SK-N-SH treated with all-trans-retinoic acid at 6 μM for 48 hours (cell line): ENCODE data around the gene MRTFA.

Source experiments
- ATAC-seq: fragments of 200-7000 bp; cut with Tn5 transposase; 3 replicates; pipeline ENCODE4 v1.9.1; 2020; ENCODE audit warnings: mild to moderate bottlenecking, moderate library complexity
- BACH2 ChIP-seq: fragments of 250-450 bp; sonication (Bioruptor Pico); IDR thresholded peaks from 2 replicates; pipeline ENCODE4 v1.9.0; 2021; ENCODE audit warnings: mild to moderate bottlenecking, borderline replicate concordance
- ESRRG ChIP-seq: fragments of 250-450 bp; sonication (Bioruptor Pico); IDR thresholded peaks from 2 replicates; pipeline ENCODE4 v1.6.1; 2021; ENCODE audit warnings: mild to moderate bottlenecking
- GLIS3 ChIP-seq: fragments of 250-450 bp; sonication (Bioruptor Pico); IDR thresholded peaks from 2 replicates; pipeline ENCODE4 v1.5.0; 2020; ENCODE audit warnings: mild to moderate bottlenecking, moderate library complexity
- ISL1 ChIP-seq: fragments of 250-450 bp; sonication (Bioruptor Pico); IDR thresholded peaks from 2 replicates; pipeline ENCODE4 v2.1.2; 2022; ENCODE audit warnings: mild to moderate bottlenecking, moderate library complexity
- OSR1 ChIP-seq: fragments of 250-450 bp; sonication (Bioruptor Pico); IDR thresholded peaks from 2 replicates; pipeline ENCODE4 v1.8.0; 2022; ENCODE audit warnings: moderate library complexity, mild to moderate bottlenecking, inconsistent platforms
- PPARA ChIP-seq: fragments of 250-450 bp; sonication (Bioruptor Pico); IDR thresholded peaks from 2 replicates; pipeline ENCODE4 v1.5.0; 2020; ENCODE audit warnings: mild to moderate bottlenecking, borderline replicate concordance
- RARB ChIP-seq: fragments of 250-450 bp; sonication (Bioruptor Pico); IDR thresholded peaks from 2 replicates; pipeline ENCODE4 v1.8.0; 2021; ENCODE audit warnings: mild to moderate bottlenecking, moderate library complexity
- SNAI2 ChIP-seq: fragments of 250-450 bp; sonication (Bioruptor Pico); IDR thresholded peaks from 2 replicates; pipeline ENCODE4 v1.5.0; 2020; ENCODE audit warnings: mild to moderate bottlenecking, moderate library complexity
- TCF4 ChIP-seq: fragments of 250-450 bp; sonication (Bioruptor Pico); IDR thresholded peaks from 2 replicates; pipeline ENCODE4 v1.8.0; 2021; ENCODE audit warnings: mild to moderate bottlenecking, moderate library complexity, borderline replicate concordance
- TOX ChIP-seq: fragments of 250-450 bp; sonication (Bioruptor Pico); IDR thresholded peaks from 2 replicates; pipeline ENCODE4 v1.8.0; 2021; ENCODE audit warnings: mild to moderate bottlenecking, moderate library complexity, borderline replicate concordance
- ZC3H10 ChIP-seq: fragments of 250-450 bp; sonication (Bioruptor Pico); IDR thresholded peaks from 2 replicates; pipeline ENCODE4 v1.5.1; 2021; ENCODE audit warnings: mild to moderate bottlenecking, moderate library complexity
- ZFP3 ChIP-seq: fragments of 250-450 bp; sonication (Bioruptor Pico); IDR thresholded peaks from 2 replicates; pipeline ENCODE4 v1.5.0; 2020; ENCODE audit warnings: mild to moderate bottlenecking, moderate library complexity
- ZFP30 ChIP-seq: fragments of 450-650 bp; formaldehyde crosslinking; IDR thresholded peaks from 2 replicates; pipeline ENCODE4 v1.5.0; 2022; ENCODE audit warnings: mild to moderate bottlenecking, moderate library complexity
- ZNF70 ChIP-seq: fragments of 450-650 bp; formaldehyde crosslinking; IDR thresholded peaks from 2 replicates; pipeline ENCODE4 v1.5.0; 2020; ENCODE audit warnings: mild to moderate bottlenecking, moderate library complexity
- ZNF8 ChIP-seq: fragments of 450-650 bp; formaldehyde crosslinking; IDR thresholded peaks from 2 replicates; pipeline ENCODE4 v1.5.0; 2020; ENCODE audit warnings: mild to moderate bottlenecking, moderate library complexity
- TF ChIP-seq, protein P1 (sequence below): fragments of 250-450 bp; sonication (Bioruptor Pico); IDR thresholded peaks from 2 replicates; pipeline ENCODE4 v1.5.1; 2021; ENCODE audit warnings: mild to moderate bottlenecking, moderate library complexity
- TF ChIP-seq, protein P2 (sequence below): fragments of 250-450 bp; sonication (Bioruptor Pico); IDR thresholded peaks from 2 replicates; pipeline ENCODE4 v1.5.0; 2020; ENCODE audit warnings: mild to moderate bottlenecking, moderate library complexity
- TF ChIP-seq, protein P3 (sequence below): fragments of 250-450 bp; sonication (Bioruptor Pico); IDR thresholded peaks from 2 replicates; pipeline ENCODE4 v1.8.0; 2021; ENCODE audit warnings: low read depth, mild to moderate bottlenecking, moderate library complexity, borderline replicate concordance
- TF ChIP-seq, protein P4 (sequence below): fragments of 250-450 bp; sonication (Bioruptor Pico); IDR thresholded peaks from 2 replicates; pipeline ENCODE4 v1.5.1; 2020; ENCODE audit warnings: low read depth, mild to moderate bottlenecking, moderate library complexity

The MRTFA gene

DNA sequence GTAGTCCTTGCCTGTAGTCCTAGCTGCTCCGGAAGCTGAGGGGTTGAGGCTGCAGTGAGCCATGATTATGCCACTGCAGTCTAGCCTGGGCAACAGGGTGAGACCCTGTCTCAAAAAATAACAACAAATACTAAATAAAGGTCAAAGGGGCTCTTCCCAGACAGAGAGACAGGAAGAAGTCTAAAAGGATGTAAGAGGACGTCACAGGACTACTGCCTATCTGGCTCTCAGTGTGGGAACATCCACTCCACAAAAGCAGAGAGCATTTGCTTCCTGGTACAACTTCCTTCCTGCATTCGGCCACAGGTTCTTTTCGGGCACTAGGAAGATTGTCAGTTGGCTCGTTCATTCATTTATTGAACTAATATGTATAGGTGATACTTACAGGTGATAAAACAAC, 155.5 kb downstream of the MRTFA start:
- TF ChIP-seq, protein P1, sequence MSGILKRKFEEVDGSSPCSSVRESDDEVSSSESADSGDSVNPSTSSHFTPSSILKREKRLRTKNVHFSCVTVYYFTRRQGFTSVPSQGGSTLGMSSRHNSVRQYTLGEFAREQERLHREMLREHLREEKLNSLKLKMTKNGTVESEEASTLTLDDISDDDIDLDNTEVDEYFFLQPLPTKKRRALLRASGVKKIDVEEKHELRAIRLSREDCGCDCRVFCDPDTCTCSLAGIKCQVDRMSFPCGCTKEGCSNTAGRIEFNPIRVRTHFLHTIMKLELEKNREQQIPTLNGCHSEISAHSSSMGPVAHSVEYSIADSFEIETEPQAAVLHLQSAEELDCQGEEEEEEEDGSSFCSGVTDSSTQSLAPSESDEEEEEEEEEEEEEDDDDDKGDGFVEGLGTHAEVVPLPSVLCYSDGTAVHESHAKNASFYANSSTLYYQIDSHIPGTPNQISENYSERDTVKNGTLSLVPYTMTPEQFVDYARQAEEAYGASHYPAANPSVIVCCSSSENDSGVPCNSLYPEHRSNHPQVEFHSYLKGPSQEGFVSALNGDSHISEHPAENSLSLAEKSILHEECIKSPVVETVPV: no peak
- TF ChIP-seq TCF4 (CRISPR knock-in tag) (no peak), ZC3H10 (no peak), ISL1 (CRISPR knock-in tag) (no peak), TOX (CRISPR knock-in tag) (no peak), PPARA (CRISPR knock-in tag) (no peak), RARB (CRISPR knock-in tag) (no peak), BACH2 (CRISPR knock-in tag) (no peak), ZNF70 (CRISPR knock-in tag) (no peak), ZFP30 (CRISPR knock-in tag) (no peak), SNAI2 (CRISPR knock-in tag) (no peak)
- TF ChIP-seq, protein P2, sequence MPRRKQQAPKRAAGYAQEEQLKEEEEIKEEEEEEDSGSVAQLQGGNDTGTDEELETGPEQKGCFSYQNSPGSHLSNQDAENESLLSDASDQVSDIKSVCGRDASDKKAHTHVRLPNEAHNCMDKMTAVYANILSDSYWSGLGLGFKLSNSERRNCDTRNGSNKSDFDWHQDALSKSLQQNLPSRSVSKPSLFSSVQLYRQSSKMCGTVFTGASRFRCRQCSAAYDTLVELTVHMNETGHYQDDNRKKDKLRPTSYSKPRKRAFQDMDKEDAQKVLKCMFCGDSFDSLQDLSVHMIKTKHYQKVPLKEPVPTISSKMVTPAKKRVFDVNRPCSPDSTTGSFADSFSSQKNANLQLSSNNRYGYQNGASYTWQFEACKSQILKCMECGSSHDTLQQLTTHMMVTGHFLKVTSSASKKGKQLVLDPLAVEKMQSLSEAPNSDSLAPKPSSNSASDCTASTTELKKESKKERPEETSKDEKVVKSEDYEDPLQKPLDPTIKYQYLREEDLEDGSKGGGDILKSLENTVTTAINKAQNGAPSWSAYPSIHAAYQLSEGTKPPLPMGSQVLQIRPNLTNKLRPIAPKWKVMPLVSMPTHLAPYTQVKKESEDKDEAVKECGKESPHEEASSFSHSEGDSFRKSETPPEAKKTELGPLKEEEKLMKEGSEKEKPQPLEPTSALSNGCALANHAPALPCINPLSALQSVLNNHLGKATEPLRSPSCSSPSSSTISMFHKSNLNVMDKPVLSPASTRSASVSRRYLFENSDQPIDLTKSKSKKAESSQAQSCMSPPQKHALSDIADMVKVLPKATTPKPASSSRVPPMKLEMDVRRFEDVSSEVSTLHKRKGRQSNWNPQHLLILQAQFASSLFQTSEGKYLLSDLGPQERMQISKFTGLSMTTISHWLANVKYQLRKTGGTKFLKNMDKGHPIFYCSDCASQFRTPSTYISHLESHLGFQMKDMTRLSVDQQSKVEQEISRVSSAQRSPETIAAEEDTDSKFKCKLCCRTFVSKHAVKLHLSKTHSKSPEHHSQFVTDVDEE (CRISPR knock-in tag): no peak
- TF ChIP-seq, protein P3, sequence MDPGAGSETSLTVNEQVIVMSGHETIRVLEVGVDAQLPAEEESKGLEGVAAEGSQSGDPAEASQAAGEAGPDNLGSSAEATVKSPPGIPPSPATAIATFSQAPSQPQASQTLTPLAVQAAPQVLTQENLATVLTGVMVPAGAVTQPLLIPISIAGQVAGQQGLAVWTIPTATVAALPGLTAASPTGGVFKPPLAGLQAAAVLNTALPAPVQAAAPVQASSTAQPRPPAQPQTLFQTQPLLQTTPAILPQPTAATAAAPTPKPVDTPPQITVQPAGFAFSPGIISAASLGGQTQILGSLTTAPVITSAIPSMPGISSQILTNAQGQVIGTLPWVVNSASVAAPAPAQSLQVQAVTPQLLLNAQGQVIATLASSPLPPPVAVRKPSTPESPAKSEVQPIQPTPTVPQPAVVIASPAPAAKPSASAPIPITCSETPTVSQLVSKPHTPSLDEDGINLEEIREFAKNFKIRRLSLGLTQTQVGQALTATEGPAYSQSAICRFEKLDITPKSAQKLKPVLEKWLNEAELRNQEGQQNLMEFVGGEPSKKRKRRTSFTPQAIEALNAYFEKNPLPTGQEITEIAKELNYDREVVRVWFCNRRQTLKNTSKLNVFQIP (CRISPR knock-in tag): no peak
- TF ChIP-seq, protein P4, sequence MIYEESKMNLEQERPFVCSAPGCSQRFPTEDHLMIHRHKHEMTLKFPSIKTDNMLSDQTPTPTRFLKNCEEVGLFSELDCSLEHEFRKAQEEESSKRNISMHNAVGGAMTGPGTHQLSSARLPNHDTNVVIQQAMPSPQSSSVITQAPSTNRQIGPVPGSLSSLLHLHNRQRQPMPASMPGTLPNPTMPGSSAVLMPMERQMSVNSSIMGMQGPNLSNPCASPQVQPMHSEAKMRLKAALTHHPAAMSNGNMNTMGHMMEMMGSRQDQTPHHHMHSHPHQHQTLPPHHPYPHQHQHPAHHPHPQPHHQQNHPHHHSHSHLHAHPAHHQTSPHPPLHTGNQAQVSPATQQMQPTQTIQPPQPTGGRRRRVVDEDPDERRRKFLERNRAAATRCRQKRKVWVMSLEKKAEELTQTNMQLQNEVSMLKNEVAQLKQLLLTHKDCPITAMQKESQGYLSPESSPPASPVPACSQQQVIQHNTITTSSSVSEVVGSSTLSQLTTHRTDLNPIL (CRISPR knock-in tag): no peak
- no peak for ATAC-seq

DNA sequence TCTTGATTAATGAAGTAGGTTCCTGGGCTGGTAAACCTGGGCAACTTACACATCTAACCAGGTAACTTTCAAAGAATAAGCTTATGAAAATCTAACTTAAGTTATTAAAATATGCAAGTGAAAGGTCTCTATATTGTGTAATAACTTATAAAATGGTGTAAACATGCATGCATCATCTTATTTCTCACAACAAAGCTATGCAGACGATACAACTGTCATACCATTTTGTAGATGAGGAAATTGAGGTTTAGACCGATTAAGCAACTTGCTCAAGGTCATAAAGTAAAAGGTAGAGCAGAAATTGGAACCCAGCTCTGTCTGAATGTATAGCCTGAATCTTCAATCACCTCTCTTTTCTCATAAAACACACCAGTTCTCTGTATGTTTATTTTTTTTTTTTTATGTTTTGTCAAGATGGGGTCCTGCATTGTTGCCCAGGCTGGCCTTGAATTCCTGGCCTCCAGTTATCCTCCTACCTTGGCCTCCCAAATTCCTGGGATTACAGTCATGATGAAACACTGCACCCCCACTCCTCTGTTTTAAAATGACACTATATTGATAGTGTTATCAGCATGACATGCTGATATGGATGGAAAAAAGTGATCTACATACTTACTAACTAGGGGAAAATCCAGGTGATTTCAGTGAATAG, 156.5 kb downstream of the MRTFA start:
- ATAC-seq: no peak
- TF ChIP-seq, protein P4 (CRISPR knock-in tag): no peak
- TF ChIP-seq, protein P1: no peak
- TF ChIP-seq ZFP30 (CRISPR knock-in tag) (no peak), SNAI2 (CRISPR knock-in tag) (no peak)

DNA sequence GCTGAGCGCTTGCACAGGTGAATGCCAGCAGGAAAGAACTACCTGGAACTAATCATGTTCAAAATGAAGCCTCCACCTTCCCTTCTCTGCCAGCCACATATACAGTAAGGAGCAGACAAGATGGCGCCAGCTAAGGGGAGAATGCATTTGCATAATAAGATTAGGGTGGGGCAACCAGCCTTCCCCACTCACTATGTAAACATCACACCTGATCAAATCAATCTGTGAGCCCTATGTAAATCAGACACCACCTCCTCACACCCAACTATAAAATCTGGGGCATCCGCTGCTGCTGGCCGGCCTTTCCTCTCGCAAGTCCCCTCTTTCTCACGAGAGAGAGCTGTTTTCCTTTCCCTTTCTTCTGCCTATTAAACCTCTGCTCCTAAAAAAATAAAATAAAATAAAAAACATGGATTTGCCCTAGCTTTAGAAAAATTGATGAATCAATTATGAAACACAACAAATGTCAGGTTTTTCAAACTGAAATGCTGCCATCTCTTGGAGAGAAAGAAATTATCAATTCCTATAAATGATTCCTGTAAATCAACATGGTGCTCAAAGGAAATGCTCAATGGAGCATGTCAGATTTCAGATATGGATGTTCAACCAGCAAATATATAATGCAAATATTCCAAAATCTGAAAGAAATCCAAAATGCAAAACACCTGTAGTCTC, 157.3 kb downstream of the MRTFA start:
- no peak for ATAC-seq
- TF ChIP-seq ISL1 (CRISPR knock-in tag) (no peak), TCF4 (CRISPR knock-in tag) (no peak), PPARA (CRISPR knock-in tag) (no peak), ZNF70 (CRISPR knock-in tag) (no peak), ESRRG (no peak), ZFP30 (CRISPR knock-in tag) (no peak), ZNF8 (CRISPR knock-in tag) (no peak), ZFP3 (no peak), SNAI2 (CRISPR knock-in tag) (no peak), BACH2 (CRISPR knock-in tag) (no peak), GLIS3 (no peak), RARB (CRISPR knock-in tag) (no peak), OSR1 (CRISPR knock-in tag) (no peak)
- TF ChIP-seq, protein P3 (CRISPR knock-in tag): no peak
- TF ChIP-seq, protein P4 (CRISPR knock-in tag): no peak
